NCI-H1417 (cell line): ENCODE data around the gene ZNF189.
"Not testable (repeated sequence)": the region's sequence is repeated elsewhere in the genome, so short reads cannot be mapped to it uniquely, and the experiment has no call there.

Experiments used
- DNase-seq, 3 experiments: peaks; one replicate each; lab custom pipeline; 2025; lab: John Stamatoyannopoulos, UW

ZNF189 gene

GRCh38 chr9:101380295-101380694, 18.4 kb upstream of the ZNF189 start:
- no peak for DNase-seq

- DNase-seq = no peak
Observed at GRCh38 chr9:101381118-101381517, 17.5 kb upstream of the ZNF189 start.

- DNase-seq = no peak
Observed at GRCh38 chr9:101381833-101382342, 16.8 kb upstream of the ZNF189 start.

- DNase-seq = no peak
Observed at GRCh38 chr9:101383361-101383760, 15.3 kb upstream of the ZNF189 start.

GRCh38 chr9:101384873-101385536, 13.6 kb upstream of the ZNF189 start, which contains the start of gene BAAT:
Gene BAAT, minus strand, starts transcription at chr9:101385006. Its CDS starts 13,602 bp downstream, at chr9:101371404.
- not testable (repeated sequence) for DNase-seq

GRCh38 chr9:101387871-101388506, 10.7 kb upstream of the ZNF189 start:
- DNase-seq = peak; percentile 31 to 82 (median 41)

- peak in 2 of 3 experiments; percentile 36 to 61 for DNase-seq
Observed at GRCh38 chr9:101388507-101388993, 10.1 kb upstream of the ZNF189 start.

- DNase-seq = no peak
Observed at GRCh38 chr9:101393135-101393534, 5.5 kb upstream of the ZNF189 start.

- DNase-seq = no peak
Observed at GRCh38 chr9:101394687-101395086, 4.0 kb upstream of the ZNF189 start.

GRCh38 chr9:101397746-101398067, 944 bp upstream of the ZNF189 start:
- no peak for DNase-seq

- peak in 1 of 3 experiments; percentile 67 for DNase-seq
Observed at GRCh38 chr9:101398930-101399642, 435 bp downstream of the ZNF189 start.

GRCh38 chr9:101399643-101399970, 956 bp downstream of the ZNF189 start:
- no peak for DNase-seq

GRCh38 chr9:101400120-101400519, 1.5 kb downstream of the ZNF189 start:
- no peak for DNase-seq

GRCh38 chr9:101403516-101404285, 5.0 kb downstream of the ZNF189 start:
- DNase-seq = no peak

- DNase-seq = no peak
Observed at GRCh38 chr9:101408374-101409078, 9.9 kb downstream of the ZNF189 start.

GRCh38 chr9:101409079-101409477, 10.4 kb downstream of the ZNF189 start:
- peak in 2 of 3 experiments; percentile 10 to 26 for DNase-seq

GRCh38 chr9:101414839-101415238, 16.2 kb downstream of the ZNF189 start:
- no peak for DNase-seq

- DNase-seq = no peak
Observed at GRCh38 chr9:101415578-101415977, 16.9 kb downstream of the ZNF189 start.

GRCh38 chr9:101417389-101417788, 18.7 kb downstream of the ZNF189 start:
- no peak for DNase-seq

GRCh38 chr9:101417977-101418376, 19.3 kb downstream of the ZNF189 start:
- no peak for DNase-seq
